ENCODE measurements around the gene ZWILCH. TPM values are rescaled to one million over a fixed set of nuclear protein-coding genes. Genes with fewer than 3 reads are reported as not detected.

ZWILCH gene
- total and polyA plus RNA-seq, 2 donors (not counting 3 experiments of a cell fraction or from before 2014, with no cell fraction given): 9.3 to 28.8 TPM

- dilution Hi-C loops (cut with MboI; ENCODE audit: extremely low pct_ligation_motif_present, low sequenced_read_pairs): no loop called here
These were observed 67.0 kb downstream of the ZWILCH start for GRCh38 chr15:66572146-66572545.

More at GRCh38 chr15:66572146-66572545, 67.0 kb downstream of the ZWILCH start:
- Histone ChIP-seq H3K36me3 (ENCODE audit: control insufficient read depth in 2 of 2, extremely low read depth in 1 of 2, insufficient read depth in 2 of 2, low read length in 2 of 2) (no peaks in the 10 kb centered on the region), H3K9me3 (replicated peaks; ENCODE audit: control insufficient read depth, insufficient read depth, low read length) (no peaks in the 10 kb centered on the region), H3K79me2 (ENCODE audit: control insufficient read depth, insufficient read depth, low read length) (no peaks in the 10 kb centered on the region), H3K4me2 (ENCODE audit: insufficient read depth, low read length) (no peak overlapping the region), H4K20me1 (replicated peaks; ENCODE audit: control insufficient read depth, extremely low read depth, insufficient read depth, low read length) (no peaks in the 10 kb centered on the region), H3K9me1 (replicated peaks; ENCODE audit: control insufficient read depth, extremely low read depth, insufficient read depth, low read length) (no peaks in the 10 kb centered on the region), H2AFZ (ENCODE audit: low read depth, low read length) (no peak overlapping the region), H3K4me3 (replicated peaks in 1 of 3; ENCODE audit: insufficient read depth in 1 of 3, low read depth in 1 of 3, low read length in 3 of 3) (no peak overlapping the region), H3K27me3 (ENCODE audit: control insufficient read depth in 2 of 2, insufficient read depth in 2 of 2, low read length in 2 of 2) (no peaks in the 10 kb centered on the region), H3K27ac (ENCODE audit: insufficient read depth, low read depth, low read length) (no peak overlapping the region), H3K9ac (replicated peaks; ENCODE audit: extremely low read depth, insufficient read depth, low read length) (no peak overlapping the region), H3K4me1 (ENCODE audit: control insufficient read depth, extremely low read depth, insufficient read depth, low read length) (no peaks in the 10 kb centered on the region)
- FAIRE-seq (no peak), DNase-seq (ENCODE audit: low read depth, low spot score) (no peak)
- POLR2A ChIA-PET: no interaction called here
- TF ChIP-seq, protein P1, sequence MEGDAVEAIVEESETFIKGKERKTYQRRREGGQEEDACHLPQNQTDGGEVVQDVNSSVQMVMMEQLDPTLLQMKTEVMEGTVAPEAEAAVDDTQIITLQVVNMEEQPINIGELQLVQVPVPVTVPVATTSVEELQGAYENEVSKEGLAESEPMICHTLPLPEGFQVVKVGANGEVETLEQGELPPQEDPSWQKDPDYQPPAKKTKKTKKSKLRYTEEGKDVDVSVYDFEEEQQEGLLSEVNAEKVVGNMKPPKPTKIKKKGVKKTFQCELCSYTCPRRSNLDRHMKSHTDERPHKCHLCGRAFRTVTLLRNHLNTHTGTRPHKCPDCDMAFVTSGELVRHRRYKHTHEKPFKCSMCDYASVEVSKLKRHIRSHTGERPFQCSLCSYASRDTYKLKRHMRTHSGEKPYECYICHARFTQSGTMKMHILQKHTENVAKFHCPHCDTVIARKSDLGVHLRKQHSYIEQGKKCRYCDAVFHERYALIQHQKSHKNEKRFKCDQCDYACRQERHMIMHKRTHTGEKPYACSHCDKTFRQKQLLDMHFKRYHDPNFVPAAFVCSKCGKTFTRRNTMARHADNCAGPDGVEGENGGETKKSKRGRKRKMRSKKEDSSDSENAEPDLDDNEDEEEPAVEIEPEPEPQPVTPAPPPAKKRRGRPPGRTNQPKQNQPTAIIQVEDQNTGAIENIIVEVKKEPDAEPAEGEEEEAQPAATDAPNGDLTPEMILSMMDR (IDR thresholded peaks at IDR 0.05; ENCODE audit: extremely low read depth in 1 of 2, insufficient read depth in 1 of 2, low read depth in 1 of 2, low read length in 2 of 2): no peak
- TF ChIP-seq GATA2 (IDR thresholded peaks at IDR 0.05; ENCODE audit: insufficient read depth, insufficient read length, low read depth, low read length) (no peak), POLR2AphosphoS5 (IDR thresholded peaks at IDR 0.05; ENCODE audit: insufficient read depth, low read depth, low read length) (no peak), POLR2A (IDR thresholded peaks at IDR 0.05; ENCODE audit: low read depth, low read length) (no peak), EZH2 (IDR thresholded peaks at IDR 0.05; ENCODE audit: borderline replicate concordance, low read depth, low read length, severe bottlenecking) (no peak), JUN (IDR thresholded peaks at IDR 0.05; ENCODE audit: borderline replicate concordance, insufficient read depth, insufficient read length, low read depth) (no peak), MAX (IDR thresholded peaks at IDR 0.05; ENCODE audit: insufficient read depth, insufficient read length) (no peak), MYC (IDR thresholded peaks at IDR 0.05; ENCODE audit: low read depth, low read length) (no peak), FOS (IDR thresholded peaks at IDR 0.05; ENCODE audit: borderline replicate concordance, insufficient read depth, low read length) (no peak)
- intact Hi-C loops (cut with micrococcal nuclease): no loop called here
- CTCF ChIA-PET: interaction anchor here (1.3 kb wide), 1 partner anchor 11 kb away, joined by 3 read pairs; no protein-coding TSS in a partner anchor
- BruUV-seq (replicated peaks): no TSS peak

Measured in endothelial cell of umbilical vein (primary cell).